IPS-11a (cell line): Measurements from ENCODE around the gene MRPL14.
A peak's percentile ranks its signal among the peaks of the same experiment; 100 is the strongest.

Source experiments
- H3K4me3 ChIP-seq: one replicate; pipeline ENCODE4 v1.5.1; 2013; ENCODE audit warnings: low read depth, low read length, control low read depth

MRPL14 gene

DNA sequence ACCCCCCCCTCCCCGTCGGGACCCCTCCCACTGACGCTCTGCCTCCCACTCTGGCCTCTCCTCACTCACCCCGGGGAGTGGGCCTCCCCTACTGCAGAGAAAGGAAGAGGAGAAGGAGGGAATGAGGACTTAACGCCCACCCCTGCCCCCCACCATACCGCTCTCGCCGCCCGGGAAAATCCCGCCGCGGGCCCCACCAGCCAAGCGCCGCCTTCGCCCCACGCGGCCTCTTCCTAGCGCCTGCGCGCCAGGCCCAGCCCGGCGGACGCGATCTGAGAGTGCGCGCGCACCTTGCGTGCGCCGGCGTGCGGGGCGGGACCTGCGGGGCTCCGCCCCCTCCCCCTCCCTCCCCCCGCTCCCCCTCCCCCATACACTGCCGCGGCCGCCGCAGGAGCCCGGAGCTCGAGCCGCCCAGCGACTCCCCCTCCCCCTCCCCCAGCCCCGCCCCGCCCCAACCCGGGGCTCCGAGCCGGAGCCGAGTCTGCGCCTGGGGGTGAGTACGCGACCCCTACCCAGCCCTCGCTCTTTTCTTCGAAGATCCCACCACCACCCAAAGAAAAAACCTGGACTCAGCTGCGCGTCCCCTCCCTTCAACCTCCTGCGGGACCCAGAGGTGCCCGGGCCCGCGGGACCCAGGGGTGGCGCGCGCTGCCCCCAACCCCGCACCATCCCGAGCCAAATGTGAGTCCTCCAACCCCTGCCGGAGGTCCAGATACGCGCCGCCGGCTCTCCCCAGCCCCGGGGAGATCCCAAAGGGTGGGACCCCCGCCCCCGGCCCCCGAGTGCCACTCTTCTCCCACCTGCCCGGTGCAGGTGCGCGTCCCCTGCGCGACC, at the start of gene MRPL14, which contains the start of gene TMEM63B:
Gene MRPL14 (minus strand): TSS at position 267 of the 834 bp plus-strand sequence. CDS start 10,841 bp downstream, outside the sequence.
Gene TMEM63B (plus strand): TSS at position 369 of the 834 bp plus-strand sequence. CDS start 7,031 bp downstream, outside the sequence.
- peak within 1 kb of the TSS; percentile 73 for H3K4me3 ChIP-seq

DNA sequence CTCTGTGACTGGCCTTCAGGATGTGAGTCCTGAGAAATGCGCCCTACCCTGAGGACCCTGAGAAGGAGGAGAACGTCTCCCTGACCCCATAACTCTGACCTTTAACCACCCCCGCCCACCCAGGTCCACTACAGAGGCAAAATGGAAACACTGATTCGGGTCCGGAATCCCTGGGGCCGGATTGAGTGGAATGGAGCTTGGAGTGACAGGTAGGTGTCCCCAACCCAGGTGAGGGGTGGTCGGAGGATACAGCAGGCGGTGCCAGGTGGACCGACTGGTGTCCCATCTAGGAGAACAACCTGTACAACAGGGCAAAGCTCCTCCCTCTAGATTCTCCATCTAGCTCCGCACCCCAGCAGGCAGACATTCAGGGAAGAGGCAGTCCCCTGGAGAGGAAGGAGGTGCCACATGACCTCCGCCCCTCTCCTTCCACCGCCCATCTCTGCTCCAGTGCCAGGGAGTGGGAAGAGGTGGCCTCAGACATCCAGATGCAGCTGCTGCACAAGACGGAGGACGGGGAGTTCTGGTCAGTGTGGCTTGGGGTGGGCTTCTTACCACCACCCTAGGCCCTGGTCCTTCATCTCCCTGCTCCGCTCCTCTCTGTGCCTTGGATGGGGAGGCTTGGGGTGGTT, 49.0 kb upstream of the MRPL14 start:
- H3K4me3 ChIP-seq, result no peak overlapping the region

GRCh38 chr6:44172731-44173500, 45.7 kb upstream of the MRPL14 start:
- no peak overlapping the region for H3K4me3 ChIP-seq

DNA sequence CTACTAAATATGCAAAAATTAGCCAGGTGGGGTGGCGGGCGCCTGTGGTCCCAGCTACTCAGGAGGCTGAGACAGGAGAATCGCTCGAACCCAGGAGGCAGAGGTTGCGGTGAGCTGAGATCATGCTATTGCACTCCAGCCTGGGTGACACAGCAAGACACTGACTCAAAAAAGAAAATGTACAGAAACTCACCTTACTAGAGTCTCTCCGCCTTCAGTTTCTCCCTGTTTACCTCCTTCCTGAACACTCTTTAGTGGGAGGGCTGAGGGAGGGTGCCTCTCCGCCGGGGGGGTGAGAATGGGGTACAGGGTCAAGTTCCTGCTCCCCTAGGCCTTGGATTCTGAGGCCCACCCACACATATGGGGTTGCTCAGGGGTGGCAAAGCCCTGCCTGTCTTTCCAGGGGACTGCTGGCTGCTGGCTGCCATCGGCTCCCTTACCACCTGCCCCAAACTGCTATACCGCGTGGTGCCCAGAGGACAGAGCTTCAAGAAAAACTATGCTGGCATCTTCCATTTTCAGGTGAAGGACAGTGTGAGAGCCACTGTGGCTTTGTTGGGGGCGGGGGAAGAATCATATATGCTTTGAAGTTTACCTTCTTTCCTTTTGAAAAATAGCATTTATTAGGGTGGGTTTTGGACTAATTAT, 44.8 kb upstream of the MRPL14 start:
- no peak overlapping the region for H3K4me3 ChIP-seq

DNA sequence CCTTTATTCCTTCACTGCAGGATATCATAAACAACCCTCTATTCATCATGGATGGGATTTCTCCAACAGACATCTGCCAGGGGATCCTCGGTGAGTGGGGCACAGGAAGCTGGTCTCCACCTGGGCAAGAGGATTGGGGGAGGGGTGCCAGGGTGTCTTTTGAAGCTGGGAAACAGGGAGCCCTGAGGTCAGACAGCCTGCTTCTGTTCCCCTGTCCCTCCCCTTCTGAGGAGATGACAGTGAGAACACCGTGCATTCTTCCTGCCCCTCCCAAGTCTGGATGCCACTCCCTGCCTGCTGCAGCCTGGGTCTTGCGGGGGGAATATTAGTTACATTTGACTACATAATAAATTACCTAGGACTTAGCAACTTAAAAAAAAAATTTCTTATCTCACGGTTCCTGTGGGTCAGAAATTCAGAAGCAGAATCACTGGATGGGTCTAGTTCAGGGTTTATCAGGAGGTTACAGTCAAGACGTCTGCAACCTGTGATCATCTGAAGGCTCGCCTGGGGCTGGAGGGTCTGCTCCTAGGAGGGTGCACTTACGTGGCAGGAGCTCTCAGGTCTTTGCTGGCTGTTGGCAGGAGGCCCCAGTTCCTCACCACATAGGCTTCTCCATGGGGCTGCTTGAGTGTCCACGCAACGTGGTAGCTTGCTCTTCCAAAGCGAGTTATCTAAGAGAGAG, 42.8 kb upstream of the MRPL14 start:
- no peak overlapping the region for H3K4me3 ChIP-seq

DNA sequence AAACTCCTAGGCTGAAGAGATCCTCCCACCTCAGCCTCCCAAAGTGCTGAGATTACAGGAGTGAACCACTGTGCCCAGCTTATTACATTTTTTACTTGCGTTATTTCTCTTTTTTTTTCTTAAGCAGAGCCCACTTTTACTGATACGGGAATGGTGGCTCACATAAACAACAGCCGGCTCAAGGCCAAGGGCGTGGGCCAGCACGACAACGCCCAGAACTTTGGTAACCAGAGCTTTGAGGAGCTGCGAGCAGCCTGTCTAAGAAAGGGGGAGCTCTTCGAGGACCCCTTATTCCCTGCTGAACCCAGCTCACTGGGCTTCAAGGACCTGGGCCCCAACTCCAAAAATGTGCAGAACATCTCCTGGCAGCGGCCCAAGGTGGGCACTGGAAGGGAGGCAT, 41.9 kb upstream of the MRPL14 start:
- no peak overlapping the region for H3K4me3 ChIP-seq

DNA sequence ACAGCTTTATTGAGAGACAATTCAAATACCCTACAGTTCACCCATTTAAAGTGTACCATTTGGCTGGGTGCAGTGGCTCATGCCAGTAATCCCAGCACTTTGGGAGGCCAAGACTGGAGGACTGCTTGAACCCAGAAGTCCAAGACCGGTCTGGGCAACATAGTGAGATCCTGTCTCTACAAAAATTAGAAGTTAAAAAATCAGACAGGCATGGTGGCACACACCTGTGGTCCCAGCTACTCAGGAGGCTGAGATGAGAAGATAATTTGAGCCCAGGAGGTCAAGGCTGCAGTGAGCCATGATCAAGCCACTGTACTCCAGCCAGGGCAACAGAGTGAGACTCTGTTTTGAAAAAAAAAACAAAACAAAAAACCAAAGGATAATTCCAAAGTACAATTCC, 40.3 kb upstream of the MRPL14 start:
- no peak overlapping the region for H3K4me3 ChIP-seq

GRCh38 chr6:44166591-44167184, 39.4 kb upstream of the MRPL14 start:
- no peak overlapping the region for H3K4me3 ChIP-seq

DNA sequence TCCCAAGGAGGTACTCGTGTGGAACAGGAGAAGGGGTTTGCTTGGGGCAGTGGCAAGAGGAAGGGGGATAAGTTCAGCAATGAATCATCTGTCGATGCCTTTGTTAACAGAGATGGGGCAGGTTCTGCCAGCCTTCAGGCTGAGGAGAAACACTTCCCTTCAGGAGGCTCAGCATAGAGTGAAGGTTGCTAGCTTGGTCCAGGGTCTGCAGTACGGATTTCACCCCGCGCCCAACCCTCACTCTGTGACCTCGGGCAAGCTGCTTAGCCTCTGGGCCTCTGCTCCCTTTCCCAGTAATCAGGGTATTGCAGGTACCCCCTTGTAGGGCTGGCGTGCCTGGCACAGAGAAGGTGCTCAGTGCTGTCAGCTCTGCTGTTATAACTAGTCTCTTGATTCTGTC, 38.9 kb upstream of the MRPL14 start:
- H3K4me3 ChIP-seq, result no peak overlapping the region

- no peak overlapping the region for H3K4me3 ChIP-seq
These were observed 35.8 kb upstream of the MRPL14 start for GRCh38 chr6:44162876-44163625.

GRCh38 chr6:44161997-44162338, 34.7 kb upstream of the MRPL14 start:
- H3K4me3 ChIP-seq, result no peak overlapping the region

GRCh38 chr6:44158770-44159228, 31.5 kb upstream of the MRPL14 start, which contains the start of gene CAPN11:
TSS of gene CAPN11 (plus strand) at chr6:44158820. CDS start at chr6:44158849, 29 bp downstream.
- no peak within 1 kb of the TSS for H3K4me3 ChIP-seq

DNA sequence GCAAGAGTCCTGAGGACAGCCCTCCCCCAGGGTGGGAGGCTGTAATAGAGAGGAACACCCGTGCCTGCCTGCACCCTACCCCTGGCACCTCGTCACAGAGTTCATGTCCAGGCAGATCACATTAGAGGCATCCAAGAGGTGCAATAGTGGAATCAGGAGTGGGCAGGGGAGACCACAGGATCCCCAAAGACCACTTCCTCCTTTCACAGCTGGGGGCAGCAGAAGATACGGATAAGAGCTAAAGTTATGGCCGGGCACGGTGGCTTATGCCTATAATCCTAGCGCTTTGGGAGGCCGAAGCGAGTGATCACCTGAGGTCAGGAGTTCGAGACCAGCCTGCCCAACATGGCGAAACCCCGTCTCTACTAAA, 29.9 kb upstream of the MRPL14 start:
- no peak overlapping the region for H3K4me3 ChIP-seq

DNA sequence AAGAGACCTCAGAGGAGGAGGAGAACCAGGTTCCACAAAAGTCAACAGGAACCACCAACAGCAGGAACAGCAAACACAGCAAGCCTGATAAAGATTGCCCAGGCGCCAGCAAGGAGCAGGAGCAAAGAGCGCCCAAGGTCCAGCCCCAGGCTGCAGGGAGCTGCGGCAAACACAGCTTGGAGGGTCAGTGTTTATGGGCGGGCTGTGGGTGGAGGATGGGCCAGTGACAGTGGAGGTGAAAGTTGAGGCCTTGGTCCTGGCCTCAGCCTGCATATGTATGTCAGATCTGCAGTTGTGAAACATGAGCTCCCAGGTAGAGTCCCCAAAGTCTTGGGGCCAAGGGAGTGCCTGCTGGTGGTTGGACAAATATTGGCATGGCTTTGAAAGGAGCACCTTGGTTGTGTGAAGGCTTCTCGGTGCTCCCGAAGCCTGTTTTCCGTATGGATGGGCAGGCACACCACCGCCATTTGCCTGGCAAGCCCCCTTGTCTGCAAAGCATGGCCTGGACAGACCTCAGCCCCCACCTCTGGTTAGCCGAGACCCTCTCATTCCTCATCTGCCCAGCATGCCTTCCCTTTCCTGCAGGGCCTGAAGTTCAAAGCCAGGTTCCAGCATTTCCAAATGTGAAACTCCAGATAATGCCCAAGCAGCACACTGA, 29.4 kb upstream of the MRPL14 start:
- no peak overlapping the region for H3K4me3 ChIP-seq

- no peak overlapping the region for H3K4me3 ChIP-seq
These were observed 26.8 kb upstream of the MRPL14 start for GRCh38 chr6:44154067-44154466.

- no peak overlapping the region for H3K4me3 ChIP-seq
These were observed 25.3 kb upstream of the MRPL14 start for GRCh38 chr6:44152533-44152932.

DNA sequence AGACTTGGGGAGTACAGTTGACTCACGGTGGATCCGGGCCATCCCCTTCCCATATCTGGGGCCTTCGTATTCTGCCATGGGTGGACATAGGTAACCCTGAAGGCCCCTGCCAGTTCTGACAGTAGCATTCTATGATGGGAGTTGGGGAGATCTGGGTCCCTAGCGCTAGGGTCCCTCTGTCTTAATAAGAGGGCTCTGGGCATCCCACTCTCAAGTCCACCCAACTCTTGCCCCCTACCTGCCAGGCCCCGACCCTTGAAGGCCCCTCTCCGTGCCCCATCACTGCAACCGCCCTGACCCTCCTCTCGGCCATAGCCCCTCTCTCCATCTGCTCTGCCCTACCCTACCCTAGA, 24.8 kb upstream of the MRPL14 start:
- no peak overlapping the region for H3K4me3 ChIP-seq

GRCh38 chr6:44151348-44152108, 24.3 kb upstream of the MRPL14 start:
- H3K4me3 ChIP-seq, result no peak overlapping the region
